Measurements from ENCODE around the gene SHISA8. TPM values are rescaled to one million over a fixed set of nuclear protein-coding genes. Genes with fewer than 3 reads are reported as not detected.

SHISA8 gene
- total and polyA plus RNA-seq, 10 donors, result 0.51 to 5.9 (median 3.0) TPM

DNA sequence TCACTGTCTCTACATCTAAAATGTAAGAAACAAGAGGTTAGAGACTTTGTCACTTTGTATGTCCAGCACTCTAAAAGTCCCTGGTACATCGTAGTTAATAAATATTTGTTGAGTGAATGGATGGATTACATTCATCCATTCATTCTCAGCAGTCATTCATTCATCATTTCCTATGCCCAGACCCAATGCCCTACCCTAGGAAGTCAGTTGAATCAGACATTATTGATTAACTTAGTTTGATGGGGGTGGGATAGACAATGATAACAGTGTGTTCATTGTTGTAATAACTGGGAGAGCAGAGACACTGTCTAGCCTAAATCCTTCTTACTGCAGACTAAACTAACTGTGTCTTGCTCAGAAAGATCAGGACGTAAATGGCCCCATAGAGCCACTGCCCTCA is 33.3 kb upstream of the SHISA8 start:
- Histone ChIP-seq H3K4me3 (no peak overlapping the region), H3K4me1 (peaks cover 13 to 52% (median 22%) of the 10 kb centered on the region in 6 donors), H3K27me3 (replicated peaks in 1 of 7) (peaks cover 0 to 10% (median 0%) of the 10 kb centered on the region in 7 donors), H3K27ac (no peak overlapping the region), H3K9me3 (no peaks in the 10 kb centered on the region), H3K36me3 (no peaks in the 10 kb centered on the region)
- no peak for DNase-seq
- 89 to 96% (median 93%) methylated on average over 2 of the region's 2 CpGs for WGBS, 5 donors
- TF ChIP-seq POLR2AphosphoS5 (IDR thresholded peaks at IDR 0.05), result no peak
- no peak for TF ChIP-seq POLR2A (IDR thresholded peaks at IDR 0.05)
- TF ChIP-seq, protein P1, sequence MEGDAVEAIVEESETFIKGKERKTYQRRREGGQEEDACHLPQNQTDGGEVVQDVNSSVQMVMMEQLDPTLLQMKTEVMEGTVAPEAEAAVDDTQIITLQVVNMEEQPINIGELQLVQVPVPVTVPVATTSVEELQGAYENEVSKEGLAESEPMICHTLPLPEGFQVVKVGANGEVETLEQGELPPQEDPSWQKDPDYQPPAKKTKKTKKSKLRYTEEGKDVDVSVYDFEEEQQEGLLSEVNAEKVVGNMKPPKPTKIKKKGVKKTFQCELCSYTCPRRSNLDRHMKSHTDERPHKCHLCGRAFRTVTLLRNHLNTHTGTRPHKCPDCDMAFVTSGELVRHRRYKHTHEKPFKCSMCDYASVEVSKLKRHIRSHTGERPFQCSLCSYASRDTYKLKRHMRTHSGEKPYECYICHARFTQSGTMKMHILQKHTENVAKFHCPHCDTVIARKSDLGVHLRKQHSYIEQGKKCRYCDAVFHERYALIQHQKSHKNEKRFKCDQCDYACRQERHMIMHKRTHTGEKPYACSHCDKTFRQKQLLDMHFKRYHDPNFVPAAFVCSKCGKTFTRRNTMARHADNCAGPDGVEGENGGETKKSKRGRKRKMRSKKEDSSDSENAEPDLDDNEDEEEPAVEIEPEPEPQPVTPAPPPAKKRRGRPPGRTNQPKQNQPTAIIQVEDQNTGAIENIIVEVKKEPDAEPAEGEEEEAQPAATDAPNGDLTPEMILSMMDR (IDR thresholded peaks at IDR 0.05 in 8 of 11, conservative IDR thresholded peaks at IDR 0.05 in 3 of 11), result no peak
- intact Hi-C loops (cut with DNase I; ENCODE audit: low total_unique reads), result no loop called here

DNA sequence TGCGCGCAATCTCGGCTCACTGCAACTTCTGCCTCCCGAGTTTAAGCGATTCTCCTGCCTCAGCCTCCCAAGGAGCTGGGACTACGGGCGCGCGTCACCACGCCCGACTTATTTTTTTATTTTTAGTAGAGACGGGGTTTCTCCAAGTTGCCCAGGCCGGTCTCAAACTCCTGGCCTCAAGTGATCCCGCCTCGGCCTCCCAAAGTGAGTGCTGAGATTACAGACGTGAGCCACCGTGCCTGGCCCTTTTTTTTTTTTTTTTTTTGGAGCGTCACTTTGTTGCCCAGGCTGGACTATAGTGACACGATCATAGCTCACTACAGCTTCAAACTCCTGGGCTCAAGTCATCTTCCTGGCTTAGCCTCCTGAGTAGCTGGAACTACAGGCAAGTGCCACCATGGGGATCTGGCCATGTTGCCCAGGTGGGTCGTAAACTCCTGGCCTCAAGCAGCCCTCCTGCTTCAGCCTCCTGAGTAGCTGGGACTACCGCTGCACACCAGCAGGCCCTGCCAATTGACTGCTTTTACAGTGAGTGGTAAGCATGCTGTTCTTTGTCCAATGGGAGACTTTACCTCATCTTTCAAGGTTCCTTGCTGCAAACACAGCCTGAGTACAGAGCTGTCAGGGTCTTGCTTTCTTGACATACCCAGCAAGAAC is 32.7 kb upstream of the SHISA8 start:
- Histone ChIP-seq H3K36me3 (peaks cover 0 to 4% (median 0%) of the 10 kb centered on the region in 6 donors), H3K4me3 (peak overlapping the region in 7 of 8 donors; percentile 61 to 96 (median 83)), H3K9me3 (no peaks in the 10 kb centered on the region), H3K27me3 (replicated peaks in 1 of 7) (peaks cover 0 to 10% (median 0%) of the 10 kb centered on the region in 7 donors), H3K27ac (peak overlapping the region in 4 of 8 donors; percentile 17 to 70 (median 56)), H3K4me1 (peaks cover 13 to 51% (median 22%) of the 10 kb centered on the region in 6 donors)
- TF ChIP-seq POLR2AphosphoS5 (IDR thresholded peaks at IDR 0.05) (no peak), POLR2A (IDR thresholded peaks at IDR 0.05) (no peak)
- TF ChIP-seq, protein P1 (IDR thresholded peaks at IDR 0.05 in 8 of 11, conservative IDR thresholded peaks at IDR 0.05 in 3 of 11), result no peak
- intact Hi-C loops (cut with DNase I; ENCODE audit: low total_unique reads), result no loop called here
- 74 to 81% (median 76%) methylated on average over 20 to 21 of the region's 21 CpGs for WGBS, 5 donors
- DNase-seq, result no peak

DNA sequence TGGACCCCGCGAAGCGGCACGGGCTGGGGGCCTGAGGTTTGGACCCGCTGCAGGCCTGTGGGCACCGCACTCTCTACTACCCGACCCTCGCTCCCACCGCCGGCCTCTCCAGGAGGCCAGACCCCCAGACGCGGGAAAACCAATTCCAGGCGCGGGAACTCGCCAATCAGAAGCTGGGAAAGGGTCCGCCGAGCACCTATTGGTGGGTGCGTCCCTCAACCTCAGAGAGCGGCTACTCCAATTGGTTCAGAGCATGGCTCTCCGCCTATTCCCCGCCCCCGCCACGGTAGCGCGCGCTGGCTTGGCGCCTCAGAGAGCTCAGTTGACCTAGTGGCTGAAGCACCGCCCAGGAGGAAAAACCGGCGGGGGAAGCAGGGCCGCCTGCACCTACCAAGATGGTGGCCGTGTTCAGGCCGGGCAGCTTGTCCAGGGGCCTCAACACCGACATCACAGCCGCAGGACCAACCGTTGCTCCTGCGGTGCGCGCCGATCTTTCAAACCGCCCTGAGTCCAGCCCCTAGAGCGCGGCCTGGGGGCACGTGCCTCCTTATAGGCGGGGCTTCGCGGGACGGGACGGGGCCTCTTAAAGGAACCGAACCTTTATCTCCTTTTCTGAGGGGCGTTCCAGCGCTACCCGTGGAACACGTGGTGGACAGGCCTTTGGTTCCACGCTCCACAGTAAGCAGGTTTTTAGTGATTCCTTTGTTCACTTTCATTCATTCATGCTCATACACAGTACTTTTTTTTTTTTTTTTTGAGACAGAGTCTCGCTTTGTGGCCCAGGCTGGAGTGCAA is 32.0 kb upstream of the SHISA8 start, which contains the start of gene CENPM:
TSS of gene CENPM (minus strand) at position 524 of the 795 bp plus-strand sequence. CDS start at position 448, 76 bp downstream.
- WGBS, 5 donors, result 2 to 4% (median 2%) methylated on average over 21 to 56 of the region's 56 CpGs
- peaks cover 0 to 4% (median 0%) of the 10 kb centered on the region in 6 donors for H3K36me3 ChIP-seq
- intact Hi-C loops (cut with DNase I; ENCODE audit: low total_unique reads), result no loop called here
- peaks cover 0 to 10% (median 0%) of the 10 kb centered on the region in 7 donors for H3K27me3 ChIP-seq (replicated peaks in 1 of 7)
- DNase-seq, result peak; percentile 97
- H3K4me1 ChIP-seq, result peaks cover 13 to 44% (median 22%) of the 10 kb centered on the region in 6 donors
- H3K9me3 ChIP-seq, result no peaks in the 10 kb centered on the region
- H3K4me3 ChIP-seq, result peak within 1 kb of the TSS; percentile 53 to 96 (median 82)
- peak within 1 kb of the TSS in 7 of 8 donors; percentile 17 to 70 (median 59) for H3K27ac ChIP-seq
- no peak for TF ChIP-seq POLR2A (IDR thresholded peaks at IDR 0.05)
- TF ChIP-seq, protein P1 (IDR thresholded peaks at IDR 0.05 in 8 of 11, conservative IDR thresholded peaks at IDR 0.05 in 3 of 11), result peak in 2 of 11 experiments; percentile 17 to 30
- TF ChIP-seq POLR2AphosphoS5 (IDR thresholded peaks at IDR 0.05), result peak in 2 of 3 donors; percentile 71 to 78

Measured in spleen (tissue), 11 donors.